Mesendoderm (in vitro differentiated cells): ENCODE measurements around the gene GSTM5.

Experiments used
- DNase-seq: peaks from one replicate; pipeline ENCODE4 v3.0.0; 2013
- H2AK5ac ChIP-seq: 2 replicates; pipeline ENCODE4 v1.6.1; 2013; ENCODE audit warnings: low read length, inconsistent platforms
- H2BK120ac ChIP-seq: 2 replicates; pipeline ENCODE4 v1.6.1; 2013; ENCODE audit warnings: low read depth, mild to moderate bottlenecking, low read length, moderate library complexity, mixed read lengths
- H2BK15ac ChIP-seq: replicated peaks from 2 replicates; pipeline ENCODE4 v1.6.1; 2013; ENCODE audit warnings: low read depth, mild to moderate bottlenecking, moderate library complexity
- H2BK5ac ChIP-seq: 2 replicates; pipeline ENCODE4 v1.6.1; 2013; ENCODE audit warnings: low read length, inconsistent platforms
- H3K18ac ChIP-seq: 2 replicates; pipeline ENCODE4 v1.6.1; 2013; ENCODE audit warnings: mild to moderate bottlenecking, low read length, mixed read lengths
- H3K23ac ChIP-seq: one replicate; pipeline ENCODE4 v1.6.1; 2013; ENCODE audit warnings: low read length
- H3K27ac ChIP-seq: 2 replicates; pipeline ENCODE4 v1.5.1; 2013; ENCODE audit warnings: low read depth, mild to moderate bottlenecking, inconsistent platforms, low read length, moderate library complexity
- H3K27me3 ChIP-seq: 2 replicates; pipeline ENCODE4 v1.6.1; 2013; ENCODE audit warnings: low read length, control low read depth, mild to moderate bottlenecking, inconsistent platforms; ENCODE audit not compliant: insufficient read depth, poor library complexity
- H3K36me3 ChIP-seq: 2 replicates; pipeline ENCODE4 v1.6.1; 2013; ENCODE audit warnings: low read length, inconsistent platforms; ENCODE audit not compliant: control insufficient read depth, insufficient read depth
- H3K4ac ChIP-seq: one replicate; pipeline ENCODE4 v1.6.1; 2013; ENCODE audit warnings: low read depth, mild to moderate bottlenecking, low read length, moderate library complexity
- H3K4me1 ChIP-seq: 2 replicates; pipeline ENCODE4 v1.6.1; 2013; ENCODE audit warnings: low read depth, low read length, inconsistent platforms; ENCODE audit not compliant: control insufficient read depth
- H3K4me2 ChIP-seq: 2 replicates; pipeline ENCODE4 v1.6.1; 2013; ENCODE audit warnings: low read length
- H3K4me3 ChIP-seq: 2 replicates; pipeline ENCODE4 v1.5.1; 2013; ENCODE audit warnings: mild to moderate bottlenecking, low read length
- H3K56ac ChIP-seq: one replicate; pipeline ENCODE4 v1.6.1; 2013; ENCODE audit warnings: low read length
- H3K79me1 ChIP-seq: 2 replicates; pipeline ENCODE4 v1.6.1; 2013; ENCODE audit warnings: low read length, inconsistent platforms
- H3K79me2 ChIP-seq: 2 replicates; pipeline ENCODE4 v1.6.1; 2013; ENCODE audit warnings: mild to moderate bottlenecking, low read length; ENCODE audit not compliant: control insufficient read depth, insufficient read depth
- H3K9ac ChIP-seq: 2 replicates; pipeline ENCODE4 v1.6.1; 2013; ENCODE audit warnings: low read length, inconsistent platforms
- H4K5ac ChIP-seq: one replicate; pipeline ENCODE4 v1.6.1; 2013; ENCODE audit warnings: low read length
- H4K8ac ChIP-seq: one replicate; pipeline ENCODE4 v1.6.1; 2013; ENCODE audit warnings: low read depth, mild to moderate bottlenecking, control low read depth, low read length, moderate library complexity
- WGBS: extraction: QIAGEN DNeasy Blood & Tissue Kit; methylation state at CpG from one replicate; pipeline ENCODE4 v1.1.7; 2013; ENCODE audit warnings: low lambda C conversion rate, missing lambda C conversion rate; ENCODE audit not compliant: insufficient coverage; ENCODE audit errors: extremely low coverage; 5-methylcytosine and 5-hydroxymethylcytosine counted together

GSTM5 gene

DNA sequence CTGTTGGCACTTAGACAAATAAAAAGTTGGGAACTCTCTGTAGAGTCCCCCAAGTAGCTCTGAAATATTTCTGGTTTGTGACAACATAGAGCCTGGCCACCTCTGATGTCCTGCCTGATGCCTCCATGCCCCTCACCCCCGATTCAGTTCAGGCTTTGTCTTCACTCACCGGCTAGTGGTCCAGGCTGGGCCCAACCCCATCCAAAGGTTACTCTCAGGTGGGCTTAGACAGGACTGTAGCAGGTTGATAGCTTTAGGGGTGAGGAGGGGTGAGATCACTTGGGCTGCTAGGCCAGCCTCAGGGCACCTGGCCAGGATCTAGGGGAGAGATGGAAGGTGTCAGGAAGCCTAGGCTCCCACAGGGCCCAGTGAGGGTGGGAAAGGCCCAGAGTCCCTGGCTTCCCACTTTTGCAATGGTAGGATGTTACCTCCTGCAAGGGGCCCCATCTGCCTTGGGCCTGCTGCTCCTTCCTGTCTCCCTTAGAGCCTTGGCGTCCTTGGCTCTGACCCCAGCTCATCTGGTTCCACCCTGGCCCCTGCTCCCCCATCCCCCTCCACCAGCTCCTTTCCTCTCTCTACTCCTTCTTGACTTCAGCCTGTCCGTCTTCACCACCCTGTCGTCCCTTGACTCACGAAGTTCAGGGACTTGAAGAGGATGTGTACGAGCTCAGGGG is 44.9 kb downstream of the GSTM5 start:
- no peak overlapping the region for H2BK15ac ChIP-seq
- H3K9ac ChIP-seq, result no peak overlapping the region
- no CpG with 5 or more reads among the region's 7 CpGs for WGBS
- H3K79me2 ChIP-seq, result no peaks in the 10 kb centered on the region
- H3K18ac ChIP-seq, result no peak overlapping the region
- H3K56ac ChIP-seq, result no peak overlapping the region
- no peak overlapping the region for H2AK5ac ChIP-seq
- no peak overlapping the region for H3K4me2 ChIP-seq
- H4K8ac ChIP-seq, result no peak overlapping the region
- no peak overlapping the region for H2BK5ac ChIP-seq
- H3K23ac ChIP-seq, result no peak overlapping the region
- no peak overlapping the region for H3K4me3 ChIP-seq
- H3K27me3 ChIP-seq, result no peaks in the 10 kb centered on the region
- no peak overlapping the region for H2BK120ac ChIP-seq
- H3K27ac ChIP-seq, result no peak overlapping the region
- H3K36me3 ChIP-seq, result no peaks in the 10 kb centered on the region
- DNase-seq, result no peak
- no peaks in the 10 kb centered on the region for H3K4me1 ChIP-seq
- no peak overlapping the region for H4K5ac ChIP-seq
- no peak overlapping the region for H3K4ac ChIP-seq
- H3K79me1 ChIP-seq, result no peaks in the 10 kb centered on the region

DNA sequence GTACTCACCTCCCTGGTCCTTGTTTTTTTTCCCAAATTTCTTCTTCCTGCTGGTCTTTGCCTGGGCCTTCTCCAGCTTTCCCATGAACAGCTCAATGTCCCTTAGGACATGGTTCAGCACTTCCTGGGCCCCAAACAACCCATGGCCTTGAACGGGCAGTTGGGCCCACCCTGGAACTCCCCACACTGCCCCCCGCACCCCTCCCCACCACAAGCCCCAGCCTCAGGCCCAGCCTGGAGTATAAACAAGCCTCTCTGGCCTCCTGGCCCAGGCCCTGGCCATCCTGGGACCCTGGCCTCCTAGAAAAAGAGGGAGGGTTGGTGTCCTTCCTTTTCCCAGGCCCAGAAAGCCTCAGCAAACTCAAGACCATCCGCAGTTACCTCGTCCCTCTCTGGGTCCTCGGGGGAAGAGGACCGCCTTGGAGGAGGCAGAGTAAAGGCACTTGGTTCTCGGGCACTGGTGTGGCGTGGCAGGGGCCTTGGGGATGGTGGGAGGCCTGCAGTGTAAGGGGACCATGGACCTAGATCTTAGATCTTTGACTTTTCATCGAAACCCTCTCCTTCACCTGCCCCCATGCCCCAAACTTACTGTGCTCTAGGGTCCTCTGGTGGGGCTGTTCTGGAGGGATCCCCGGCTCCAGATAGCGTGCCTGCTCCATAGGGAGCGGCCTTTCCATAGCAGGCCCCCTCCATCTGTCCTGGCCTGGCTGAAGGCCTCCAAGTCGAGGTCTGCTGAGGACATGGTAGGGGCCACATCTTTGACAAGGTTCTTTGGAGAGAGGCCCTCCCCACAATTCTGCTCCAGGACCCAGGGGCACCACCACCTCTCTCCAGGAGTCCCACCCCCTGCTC is 46.1 kb downstream of the GSTM5 start:
- H3K79me1 ChIP-seq, result no peaks in the 10 kb centered on the region
- no peak overlapping the region for H3K18ac ChIP-seq
- no peaks in the 10 kb centered on the region for H3K36me3 ChIP-seq
- H3K9ac ChIP-seq, result no peak overlapping the region
- H2BK5ac ChIP-seq, result no peak overlapping the region
- no CpG with 5 or more reads among the region's 13 CpGs for WGBS
- H2BK15ac ChIP-seq, result no peak overlapping the region
- H3K27me3 ChIP-seq, result no peaks in the 10 kb centered on the region
- no peak overlapping the region for H3K56ac ChIP-seq
- no peak overlapping the region for H3K23ac ChIP-seq
- H3K79me2 ChIP-seq, result no peaks in the 10 kb centered on the region
- no peak overlapping the region for H3K4me3 ChIP-seq
- no peak for DNase-seq
- no peak overlapping the region for H4K5ac ChIP-seq
- H2BK120ac ChIP-seq, result no peak overlapping the region
- H3K27ac ChIP-seq, result no peak overlapping the region
- no peak overlapping the region for H4K8ac ChIP-seq
- no peak overlapping the region for H3K4me2 ChIP-seq
- no peak overlapping the region for H2AK5ac ChIP-seq
- no peak overlapping the region for H3K4ac ChIP-seq
- no peaks in the 10 kb centered on the region for H3K4me1 ChIP-seq

DNA sequence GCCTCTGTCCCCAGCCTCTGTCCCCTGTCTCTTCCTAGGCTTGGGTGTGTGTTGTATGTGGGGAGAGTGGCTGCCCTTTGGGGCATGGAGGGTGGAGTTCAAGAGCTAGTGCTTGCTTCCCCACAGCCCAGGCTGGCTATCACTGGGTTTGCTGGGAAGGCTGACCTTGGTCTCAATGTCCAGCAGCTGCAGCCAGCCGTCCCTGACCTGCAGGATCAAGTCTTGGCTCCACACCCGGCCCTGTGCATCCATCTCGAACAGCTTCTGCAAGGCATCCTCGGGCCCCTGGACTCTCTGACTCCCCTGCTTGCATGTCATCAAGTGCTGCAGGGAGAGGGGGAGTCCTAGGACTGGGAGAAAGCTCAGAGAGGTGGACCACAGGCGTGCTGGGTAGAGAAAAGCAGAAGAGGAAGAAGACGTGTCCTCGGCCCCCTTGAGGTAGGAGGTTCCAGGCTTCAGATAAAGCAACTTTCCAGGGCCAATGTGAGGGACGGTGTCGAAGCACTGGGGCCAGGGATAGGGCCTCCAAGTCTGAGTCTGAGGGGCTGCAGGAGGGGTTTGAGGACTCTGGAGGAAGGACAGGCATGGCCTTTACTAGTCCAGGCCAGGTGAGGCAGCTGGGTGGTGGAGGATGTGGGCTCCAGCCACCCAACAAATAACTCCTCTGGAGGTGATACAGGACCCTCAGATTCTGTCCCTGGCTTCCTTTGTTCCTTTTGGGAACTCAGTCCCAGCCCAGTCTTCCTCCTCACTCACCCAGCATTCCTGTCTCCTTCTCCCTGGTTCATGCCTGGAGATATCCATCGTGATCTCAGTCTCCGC is 47.7 kb downstream of the GSTM5 start:
- no peak for DNase-seq
- Histone ChIP-seq H3K4me1 (no peaks in the 10 kb centered on the region), H3K23ac (no peak overlapping the region), H2BK15ac (no peak overlapping the region), H2BK5ac (no peak overlapping the region), H3K56ac (no peak overlapping the region), H3K4me3 (no peak overlapping the region), H3K36me3 (no peaks in the 10 kb centered on the region), H3K79me1 (no peaks in the 10 kb centered on the region), H3K9ac (no peak overlapping the region), H3K27ac (no peak overlapping the region), H3K4me2 (no peak overlapping the region), H4K5ac (no peak overlapping the region), H3K18ac (no peak overlapping the region), H3K4ac (no peak overlapping the region), H2BK120ac (no peak overlapping the region), H4K8ac (no peak overlapping the region), H3K27me3 (no peaks in the 10 kb centered on the region), H3K79me2 (no peaks in the 10 kb centered on the region), H2AK5ac (no peak overlapping the region)
- no CpG with 5 or more reads among the region's 11 CpGs for WGBS

GRCh38 chr1:109760581-109761226 is 48.7 kb downstream of the GSTM5 start:
- no CpG with 5 or more reads among the region's 7 CpGs for WGBS
- Histone ChIP-seq H3K18ac (no peak overlapping the region), H3K4me2 (no peak overlapping the region), H3K79me2 (no peaks in the 10 kb centered on the region), H3K79me1 (no peaks in the 10 kb centered on the region), H3K23ac (no peak overlapping the region), H4K5ac (no peak overlapping the region), H2BK120ac (no peak overlapping the region), H3K4me1 (no peaks in the 10 kb centered on the region), H4K8ac (no peak overlapping the region), H3K9ac (no peak overlapping the region), H2BK15ac (no peak overlapping the region), H3K36me3 (no peaks in the 10 kb centered on the region), H3K56ac (no peak overlapping the region), H3K27ac (no peak overlapping the region), H3K27me3 (no peaks in the 10 kb centered on the region), H2BK5ac (no peak overlapping the region), H3K4ac (no peak overlapping the region), H2AK5ac (no peak overlapping the region), H3K4me3 (no peak overlapping the region)
- DNase-seq, result no peak

DNA sequence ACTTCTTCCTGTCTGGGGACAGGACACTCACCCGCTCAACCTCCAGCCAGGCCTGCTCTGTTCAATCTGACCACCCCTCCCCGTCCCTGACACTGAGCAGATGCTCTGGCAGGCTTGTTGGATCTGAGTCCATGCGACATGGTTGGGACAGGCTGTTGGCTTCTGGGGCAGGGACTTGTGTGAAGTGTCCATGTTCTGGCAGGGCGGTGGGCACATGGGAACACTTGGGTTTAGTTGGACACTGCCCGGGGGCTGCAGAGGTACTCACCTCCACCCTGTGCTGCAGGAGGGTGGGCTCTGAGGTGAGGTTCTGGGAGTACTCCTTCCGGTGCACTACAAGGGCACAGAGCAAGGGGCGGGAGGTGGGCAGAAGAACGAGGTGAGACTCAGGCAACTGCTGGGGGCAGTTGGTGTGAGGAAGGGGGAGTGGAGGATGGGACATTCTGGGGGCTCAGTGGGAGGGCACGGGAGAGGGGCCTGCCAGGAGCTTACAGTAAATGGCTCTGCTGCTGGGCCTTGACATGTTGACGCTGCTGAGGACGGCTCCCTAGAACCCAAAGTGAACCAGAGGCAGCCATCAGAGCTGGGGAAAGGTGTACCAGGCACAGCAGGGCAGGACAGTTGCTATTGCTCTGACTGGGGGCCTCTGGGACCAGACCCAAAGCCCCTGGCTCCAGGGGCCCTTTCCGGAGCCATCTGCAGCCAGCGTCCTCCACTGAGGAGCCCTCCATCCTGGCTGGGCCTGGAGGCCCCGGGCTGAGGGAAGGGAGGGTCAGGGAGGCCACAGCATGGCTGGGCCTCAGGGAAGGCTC is 49.4 kb downstream of the GSTM5 start:
- H3K27ac ChIP-seq, result no peak overlapping the region
- no peak overlapping the region for H2AK5ac ChIP-seq
- no peaks in the 10 kb centered on the region for H3K27me3 ChIP-seq
- no peak overlapping the region for H4K5ac ChIP-seq
- H3K9ac ChIP-seq, result no peak overlapping the region
- no peak overlapping the region for H3K4me3 ChIP-seq
- no peaks in the 10 kb centered on the region for H3K79me2 ChIP-seq
- H3K56ac ChIP-seq, result no peak overlapping the region
- no CpG with 5 or more reads among the region's 14 CpGs for WGBS
- H3K23ac ChIP-seq, result no peak overlapping the region
- H3K18ac ChIP-seq, result no peak overlapping the region
- H3K79me1 ChIP-seq, result no peaks in the 10 kb centered on the region
- no peak overlapping the region for H2BK15ac ChIP-seq
- H2BK5ac ChIP-seq, result no peak overlapping the region
- DNase-seq, result peak; percentile 18
- no peak overlapping the region for H2BK120ac ChIP-seq
- H4K8ac ChIP-seq, result no peak overlapping the region
- no peaks in the 10 kb centered on the region for H3K4me1 ChIP-seq
- H3K4ac ChIP-seq, result no peak overlapping the region
- H3K36me3 ChIP-seq, result no peaks in the 10 kb centered on the region
- no peak overlapping the region for H3K4me2 ChIP-seq
